ENCODE data around the gene HCRTR1. TPM values are rescaled to one million over a fixed set of nuclear protein-coding genes. Genes with fewer than 3 reads are reported as not detected.

HCRTR1 gene
- total RNA-seq, 5 donors from 2014 or later (not counting 1 experiment from before 2014, with no cell fraction given) = not detected

DNA sequence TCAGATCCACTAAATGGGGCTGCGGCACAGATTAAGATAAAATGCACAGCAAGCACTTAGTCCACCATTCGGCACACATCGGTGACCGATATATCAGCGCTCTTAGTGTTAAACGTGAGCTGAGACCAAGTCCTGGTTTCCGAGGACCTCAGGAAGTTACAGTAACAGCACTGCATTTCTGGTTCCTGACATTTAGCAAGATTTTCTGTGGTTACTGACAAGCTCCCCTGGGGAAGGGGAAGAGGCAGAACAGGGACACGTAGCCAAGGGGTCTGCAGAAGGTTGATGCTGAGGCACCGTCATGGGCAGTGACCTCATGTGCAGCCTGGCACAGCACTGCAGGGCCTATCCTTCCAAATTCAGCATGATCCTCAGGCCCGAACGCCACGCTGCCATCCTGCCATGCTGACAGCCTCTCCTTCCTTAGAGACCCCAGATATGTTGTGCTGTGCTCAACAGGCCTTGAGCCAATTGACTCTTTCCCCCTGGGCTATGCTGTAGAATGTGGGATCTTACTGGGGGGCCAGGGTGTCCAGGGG lies 40.6 kb downstream of the HCRTR1 start:
- peaks cover 8 to 9% of the 10 kb centered on the region in 2 donors for H3K27me3 Mint-ChIP-seq
- H3K36me3 Mint-ChIP-seq = no peaks in the 10 kb centered on the region
- ATAC-seq (replicated peaks in 1 of 4) = no peak
- DNase-seq = no peak
- Histone ChIP-seq H3K4me1 (ENCODE audit: control insufficient read depth in 1 of 2, extremely low read depth in 1 of 2, insufficient read depth in 2 of 2, low read length in 2 of 2) (no peaks in the 10 kb centered on the region), H3K9me3 (no peaks in the 10 kb centered on the region), H3K4me3 (ENCODE audit: control insufficient read depth in 1 of 2, extremely low read depth in 1 of 2, low read length in 1 of 2) (no peak overlapping the region), H3K27ac (ENCODE audit: low read length) (no peak overlapping the region), H3K36me3 (ENCODE audit: control insufficient read depth in 2 of 2, extremely low read depth in 1 of 2, insufficient read depth in 1 of 2, low read length in 1 of 2) (no peaks in the 10 kb centered on the region), H3K27me3 (replicated peaks in 1 of 2; ENCODE audit: control insufficient read depth in 2 of 2, extremely low read depth in 1 of 2, insufficient read depth in 2 of 2, low read length in 1 of 2) (peaks cover 0 to 37% of the 10 kb centered on the region in 2 experiments)
- no peaks in the 10 kb centered on the region for H3K9me3 Mint-ChIP-seq
- no peak overlapping the region for H3K27ac Mint-ChIP-seq
- CTCF ChIA-PET = no interaction called here
- WGBS (ENCODE audit: insufficient coverage) = 73% methylated on average over 9 of the region's 12 CpGs
- no peaks in the 10 kb centered on the region for H3K4me1 Mint-ChIP-seq
- POLR2A ChIA-PET = no interaction called here
- H3K4me3 Mint-ChIP-seq = no peak overlapping the region

DNA sequence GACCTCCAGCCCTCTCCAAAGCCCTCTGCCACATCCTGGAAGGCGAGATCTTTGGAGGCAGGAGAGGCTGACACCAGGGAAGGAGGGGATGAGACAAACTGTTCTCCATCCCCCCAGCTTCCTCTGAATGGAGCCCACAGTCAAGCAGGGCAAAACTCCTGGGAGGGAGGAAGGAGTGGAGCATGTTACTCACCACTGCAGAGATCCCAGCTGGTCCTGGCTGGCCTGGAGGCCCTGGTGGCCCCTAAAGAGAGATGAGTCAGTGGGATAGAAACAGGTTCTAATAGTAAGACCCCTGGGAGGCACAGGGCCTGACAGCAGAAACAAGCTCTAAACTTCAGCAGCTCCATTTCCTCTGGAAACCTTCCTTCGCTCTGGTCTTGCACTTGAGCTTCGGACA lies 41.2 kb downstream of the HCRTR1 start:
- H3K4me1 ChIP-seq (ENCODE audit: control insufficient read depth in 1 of 2, extremely low read depth in 1 of 2, insufficient read depth in 2 of 2, low read length in 2 of 2) = no peaks in the 10 kb centered on the region
- Mint-ChIP-seq H3K9me3 (no peaks in the 10 kb centered on the region), H3K36me3 (no peaks in the 10 kb centered on the region), H3K27ac (no peak overlapping the region), H3K4me1 (no peaks in the 10 kb centered on the region), H3K4me3 (no peak overlapping the region), H3K27me3 (peaks cover 8 to 12% of the 10 kb centered on the region in 2 donors)
- DNase-seq = no peak
- H3K36me3 ChIP-seq (ENCODE audit: control insufficient read depth in 2 of 2, extremely low read depth in 1 of 2, insufficient read depth in 1 of 2, low read length in 1 of 2) = no peaks in the 10 kb centered on the region
- ChIA-PET CTCF (interaction anchor here in 1 of 2 donors (0.7 kb wide), 1 partner anchor 130 kb away, joined by 3 read pairs; no protein-coding TSS in a partner anchor), POLR2A (no interaction called here)
- peaks cover 0 to 43% of the 10 kb centered on the region in 2 experiments for H3K27me3 ChIP-seq (replicated peaks in 1 of 2; ENCODE audit: control insufficient read depth in 2 of 2, extremely low read depth in 1 of 2, insufficient read depth in 2 of 2, low read length in 1 of 2)
- ATAC-seq (replicated peaks in 1 of 4) = no peak
- H3K9me3 ChIP-seq = no peaks in the 10 kb centered on the region
- no peak overlapping the region for H3K4me3 ChIP-seq (ENCODE audit: control insufficient read depth in 1 of 2, extremely low read depth in 1 of 2, low read length in 1 of 2)
- H3K27ac ChIP-seq (ENCODE audit: low read length) = no peak overlapping the region
- 100% methylated on average over 2 of the region's 3 CpGs for WGBS (ENCODE audit: insufficient coverage)

DNA sequence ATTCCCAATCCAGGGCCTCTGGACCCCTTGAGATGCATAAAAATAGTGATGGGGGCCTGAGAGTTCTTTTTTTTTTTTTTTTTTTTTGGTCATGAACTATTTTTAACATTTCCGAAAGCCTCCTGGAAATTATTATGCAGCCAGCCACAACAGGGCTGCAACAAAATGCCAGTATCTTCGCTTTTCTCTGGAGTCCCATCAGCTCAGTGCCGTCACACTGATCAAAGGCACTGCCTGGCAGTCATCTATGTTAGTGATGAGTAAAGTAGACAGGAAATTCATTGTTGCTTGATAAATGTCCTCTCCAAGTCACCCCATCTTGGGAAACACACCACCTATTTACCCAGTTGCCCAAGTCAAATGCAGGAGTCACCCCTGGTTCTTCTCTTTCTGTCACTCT lies 42.4 kb downstream of the HCRTR1 start:
- no peaks in the 10 kb centered on the region for H3K36me3 Mint-ChIP-seq
- 57% methylated on average over 1 of the region's 3 CpGs for WGBS (ENCODE audit: insufficient coverage)
- POLR2A ChIA-PET = no interaction called here

GRCh38 chr1:31660871-31661455 lies 43.5 kb downstream of the HCRTR1 start:
- H3K27ac ChIP-seq (ENCODE audit: low read length) = no peak overlapping the region
- H3K4me3 ChIP-seq (ENCODE audit: control insufficient read depth in 1 of 2, extremely low read depth in 1 of 2, low read length in 1 of 2) = no peak overlapping the region
- no peaks in the 10 kb centered on the region for H3K36me3 Mint-ChIP-seq
- H3K27me3 ChIP-seq (replicated peaks in 1 of 2; ENCODE audit: control insufficient read depth in 2 of 2, extremely low read depth in 1 of 2, insufficient read depth in 2 of 2, low read length in 1 of 2) = peaks cover 0 to 45% of the 10 kb centered on the region in 2 experiments
- H3K27ac Mint-ChIP-seq = no peak overlapping the region
- 94% methylated on average over 3 of the region's 4 CpGs for WGBS (ENCODE audit: insufficient coverage)
- POLR2A ChIA-PET = no interaction called here
- H3K9me3 ChIP-seq = no peaks in the 10 kb centered on the region
- H3K4me1 ChIP-seq (ENCODE audit: control insufficient read depth in 1 of 2, extremely low read depth in 1 of 2, insufficient read depth in 2 of 2, low read length in 2 of 2) = no peaks in the 10 kb centered on the region
- H3K36me3 ChIP-seq (ENCODE audit: control insufficient read depth in 2 of 2, extremely low read depth in 1 of 2, insufficient read depth in 1 of 2, low read length in 1 of 2) = no peaks in the 10 kb centered on the region
- H3K4me1 Mint-ChIP-seq = no peaks in the 10 kb centered on the region
- no peak overlapping the region for H3K4me3 Mint-ChIP-seq
- CTCF ChIA-PET = interaction anchor here in 1 of 2 donors (1.2 to 1.5 kb wide), 2 partner anchors 16 to 128 kb away, joined by 3 to 5 read pairs; partner anchors contain the start of gene PEF1
- no peaks in the 10 kb centered on the region for H3K9me3 Mint-ChIP-seq
- ATAC-seq (replicated peaks in 1 of 4) = no peak
- no peak for DNase-seq
- H3K27me3 Mint-ChIP-seq = peaks cover under 1 to 13% of the 10 kb centered on the region in 2 donors

More for the DNA sequence above, 42.4 kb downstream of the HCRTR1 start:
- Mint-ChIP-seq H3K27ac (no peak overlapping the region), H3K27me3 (peaks cover 8 to 13% of the 10 kb centered on the region in 2 donors), H3K4me1 (no peaks in the 10 kb centered on the region), H3K9me3 (no peaks in the 10 kb centered on the region), H3K4me3 (no peak overlapping the region)
- peaks cover 0 to 49% of the 10 kb centered on the region in 2 experiments for H3K27me3 ChIP-seq (replicated peaks in 1 of 2; ENCODE audit: control insufficient read depth in 2 of 2, extremely low read depth in 1 of 2, insufficient read depth in 2 of 2, low read length in 1 of 2)
- H3K27ac ChIP-seq (ENCODE audit: low read length) = no peak overlapping the region
- no peaks in the 10 kb centered on the region for H3K36me3 ChIP-seq (ENCODE audit: control insufficient read depth in 2 of 2, extremely low read depth in 1 of 2, insufficient read depth in 1 of 2, low read length in 1 of 2)
- no peaks in the 10 kb centered on the region for H3K4me1 ChIP-seq (ENCODE audit: control insufficient read depth in 1 of 2, extremely low read depth in 1 of 2, insufficient read depth in 2 of 2, low read length in 2 of 2)
- DNase-seq (no peak), ATAC-seq (replicated peaks in 1 of 4) (no peak)
- H3K4me3 ChIP-seq (ENCODE audit: control insufficient read depth in 1 of 2, extremely low read depth in 1 of 2, low read length in 1 of 2) = no peak overlapping the region
- CTCF ChIA-PET = interaction anchor here (0.6 to 1.2 kb wide), 2 partner anchors 15 to 102 kb away, joined by 3 to 4 read pairs; partner anchors contain the start of gene PEF1 (in 1 of the 2)
- H3K9me3 ChIP-seq = no peaks in the 10 kb centered on the region

- Mint-ChIP-seq H3K4me3 (no peak overlapping the region), H3K27me3 (peaks cover 0 to 13% of the 10 kb centered on the region in 2 donors), H3K4me1 (no peaks in the 10 kb centered on the region), H3K36me3 (no peaks in the 10 kb centered on the region), H3K9me3 (no peaks in the 10 kb centered on the region), H3K27ac (no peak overlapping the region)
- DNase-seq (no peak), ATAC-seq (replicated peaks in 1 of 4) (no peak)
- Histone ChIP-seq H3K27me3 (replicated peaks in 1 of 2; ENCODE audit: control insufficient read depth in 2 of 2, extremely low read depth in 1 of 2, insufficient read depth in 2 of 2, low read length in 1 of 2) (peaks cover 0 to 39% of the 10 kb centered on the region in 2 experiments), H3K36me3 (ENCODE audit: control insufficient read depth in 2 of 2, extremely low read depth in 1 of 2, insufficient read depth in 1 of 2, low read length in 1 of 2) (no peaks in the 10 kb centered on the region), H3K4me1 (ENCODE audit: control insufficient read depth in 1 of 2, extremely low read depth in 1 of 2, insufficient read depth in 2 of 2, low read length in 2 of 2) (no peaks in the 10 kb centered on the region), H3K4me3 (ENCODE audit: control insufficient read depth in 1 of 2, extremely low read depth in 1 of 2, low read length in 1 of 2) (no peak overlapping the region), H3K9me3 (no peaks in the 10 kb centered on the region), H3K27ac (ENCODE audit: low read length) (no peak overlapping the region)
- POLR2A ChIA-PET = no interaction called here
- WGBS (ENCODE audit: insufficient coverage) = no CpG with 5 or more reads among the region's 6 CpGs
- CTCF ChIA-PET = interaction anchor here in 1 of 2 donors (1.5 kb wide), 1 partner anchor 127 kb away, joined by 5 read pairs; no protein-coding TSS in a partner anchor
Observed at GRCh38 chr1:31661856-31662255, 44.4 kb downstream of the HCRTR1 start.

GRCh38 chr1:31662463-31662862 lies 45.0 kb downstream of the HCRTR1 start:
- Histone ChIP-seq H3K27ac (ENCODE audit: low read length) (no peak overlapping the region), H3K27me3 (replicated peaks in 1 of 2; ENCODE audit: control insufficient read depth in 2 of 2, extremely low read depth in 1 of 2, insufficient read depth in 2 of 2, low read length in 1 of 2) (peaks cover 0 to 36% of the 10 kb centered on the region in 2 experiments)
- 85% methylated on average over 10 of the region's 12 CpGs for WGBS (ENCODE audit: insufficient coverage)

More at GRCh38 chr1:31662463-31662862, 45.0 kb downstream of the HCRTR1 start:
- Mint-ChIP-seq H3K9me3 (no peaks in the 10 kb centered on the region), H3K27me3 (peaks cover 0 to 11% of the 10 kb centered on the region in 2 donors), H3K4me1 (no peaks in the 10 kb centered on the region), H3K27ac (no peak overlapping the region), H3K4me3 (no peak overlapping the region), H3K36me3 (no peaks in the 10 kb centered on the region)
- POLR2A ChIA-PET = no interaction called here
- no peaks in the 10 kb centered on the region for H3K9me3 ChIP-seq
- H3K4me3 ChIP-seq (ENCODE audit: control insufficient read depth in 1 of 2, extremely low read depth in 1 of 2, low read length in 1 of 2) = no peak overlapping the region
- ATAC-seq (replicated peaks in 1 of 4) (no peak), DNase-seq (no peak)
- H3K36me3 ChIP-seq (ENCODE audit: control insufficient read depth in 2 of 2, extremely low read depth in 1 of 2, insufficient read depth in 1 of 2, low read length in 1 of 2) = no peaks in the 10 kb centered on the region
- CTCF ChIA-PET = no interaction called here
- H3K4me1 ChIP-seq (ENCODE audit: control insufficient read depth in 1 of 2, extremely low read depth in 1 of 2, insufficient read depth in 2 of 2, low read length in 2 of 2) = no peaks in the 10 kb centered on the region

Data from T-cell (primary cell).